Stomach (tissue), 9 donors: ENCODE data around the gene SGF29. TPM values are rescaled to one million over a fixed set of nuclear protein-coding genes. Genes with fewer than 3 reads are reported as not detected.
"Not testable (repeated sequence)": the region's sequence is repeated elsewhere in the genome, so short reads cannot be mapped to it uniquely, and the experiment has no call there.

Experiments
- DNase-seq, 2 donors: peaks; one replicate each; pipeline versions ENCODE4 v3.0.0 to v3.0.0-alpha.2; 2013 to 2019
- H3K27ac ChIP-seq, 5 donors: fragments of 200-600 bp in 4 of 5; sonication (generic) in 4 of 5; one replicate each; pipeline ENCODE4 v1.5.1; 2013 to 2019; ENCODE audit warnings: mild to moderate bottlenecking in 1 of 5, moderate library complexity in 1 of 5
- H3K27me3 ChIP-seq, 3 donors: fragments of 200-600 bp; sonication (generic); one replicate each; pipeline ENCODE4 v1.5.1; 2017 to 2019; ENCODE audit warnings: mixed run types in 1 of 3
- H3K36me3 ChIP-seq, 4 donors: fragments of 200-600 bp; sonication (generic); 1 replicate in 3 of 4; 2 replicates in 1 of 4; pipeline ENCODE4 v1.5.1; 2016 to 2019
- H3K4me1 ChIP-seq, 4 donors: fragments of 200-600 bp; sonication (generic); one replicate each; pipeline ENCODE4 v1.5.1; 2016 to 2019
- H3K4me3 ChIP-seq, 4 donors: fragments of 200-600 bp; sonication (generic) in 3 of 4; one replicate each; pipeline ENCODE4 v1.5.1; 2016 to 2019; ENCODE audit warnings: mild to moderate bottlenecking in 1 of 4
- H3K9me3 ChIP-seq, 4 donors: fragments of 200-600 bp; sonication (generic); one replicate each; pipeline ENCODE4 v1.5.1; 2016 to 2019
- CTCF ChIP-seq, 7 experiments: fragments of 450-650 bp in 4 of 7; fragments of 200-600 bp in 3 of 7; sonication (generic) in 3 of 7; IDR thresholded peaks; one replicate each; pipeline ENCODE4 v1.5.1; 2016 to 2019; ENCODE audit warnings: antibody characterized with exemption in 7 of 7, control low read depth in 2 of 7, mild to moderate bottlenecking in 1 of 7
- POLR2A ChIP-seq, 4 donors: fragments of 450-650 bp; IDR thresholded peaks; one replicate each; pipeline ENCODE4 v1.6.1; 2016; ENCODE audit warnings: antibody characterized with exemption in 4 of 4, control low read depth in 2 of 4, mild to moderate bottlenecking in 1 of 4, moderate library complexity in 1 of 4
- POLR2AphosphoS5 ChIP-seq, 3 donors: sonication (generic); formaldehyde crosslinking; IDR thresholded peaks; one replicate each; pipeline ENCODE4 v1.6.1; 2016; ENCODE audit warnings: antibody characterized with exemption in 3 of 3
- WGBS, 5 donors: extraction: QIAGEN DNeasy Blood & Tissue Kit in 3 of 5; methylation state at CpG; one replicate each; pipeline versions ENCODE4 v1.1.5 to v1.1.7; 2013 to 2018; 5-methylcytosine and 5-hydroxymethylcytosine counted together
- intact Hi-C: fragments of 100-400 bp; cut with DNase I; formaldehyde crosslinking; loops from one replicate; pipeline ENCODE4 v1.15.1; 2023; ENCODE audit warnings: low total_unique reads
- polyA plus RNA-seq, 3 donors: library from polyadenylated mRNA; stranded (reverse); fragments of 200-250 nt; gene quantifications; one replicate each; pipeline ENCODE4 v1.2.3, GENCODE V29; 2013
- total RNA-seq, 5 donors: library from RNA; depleted of rRNA; stranded (reverse); fragments of >200 nt; gene quantifications; one replicate each; pipeline versions ENCODE4 v1.1.0 to v1.2.3, GENCODE V29; 2014 to 2016
- donor health status: healthy with polysubstance abuse.
- donor health status: Bipolar disorder and iron deficiency.
- donor health status: healthy.

SGF29 gene
- total and polyA plus RNA-seq, 8 donors = 4.3 to 115 (median 33.0) TPM

GRCh38 chr16:28623172-28623711 lies 69.5 kb downstream of the SGF29 start:
- TF ChIP-seq POLR2AphosphoS5 (IDR thresholded peaks at IDR 0.05) (peak in 1 of 3 donors; percentile 50), POLR2A (IDR thresholded peaks at IDR 0.05) (peak in 1 of 4 donors; percentile 27), CTCF (IDR thresholded peaks at IDR 0.05) (no peak)
- peaks cover 0 to 5% (median 0%) of the 10 kb centered on the region in 3 donors for H3K27me3 ChIP-seq
- H3K4me3 ChIP-seq = peak overlapping the region; percentile 45 to 63 (median 59)
- peak; percentile 77 to 82 for DNase-seq
- WGBS, 5 donors = 0 to 24% (median 1%) methylated on average over 38 to 68 of the region's 68 CpGs
- H3K9me3 ChIP-seq = no peaks in the 10 kb centered on the region
- intact Hi-C loops = no loop called here
- H3K4me1 ChIP-seq = peaks cover 6 to 26% (median 24%) of the 10 kb centered on the region in 4 donors
- H3K27ac ChIP-seq = peak overlapping the region in 4 of 5 donors; percentile 5 to 76 (median 62)
- peaks cover 0 to 11% (median 2%) of the 10 kb centered on the region in 4 donors for H3K36me3 ChIP-seq

GRCh38 chr16:28630905-28631304 lies 77.2 kb downstream of the SGF29 start:
- H3K4me3 ChIP-seq, H3K27ac ChIP-seq, H3K4me1 ChIP-seq, H3K27me3 ChIP-seq, DNase-seq, intact Hi-C loops, H3K9me3 ChIP-seq, H3K36me3 ChIP-seq: not testable (repeated sequence)
- 30 to 81% (median 48%) methylated on average over 3 to 5 of the region's 5 CpGs for WGBS, 5 donors

- H3K4me3 ChIP-seq, H3K27ac ChIP-seq, intact Hi-C loops, H3K36me3 ChIP-seq, DNase-seq, H3K27me3 ChIP-seq, H3K4me1 ChIP-seq, H3K9me3 ChIP-seq: not testable (repeated sequence)
- WGBS, 5 donors = 43 to 61% (median 50%) methylated on average over 5 of the region's 5 CpGs
Observed at GRCh38 chr16:28636093-28636823, 82.5 kb downstream of the SGF29 start.

- H3K27me3 ChIP-seq, H3K9me3 ChIP-seq, H3K27ac ChIP-seq, H3K4me1 ChIP-seq, H3K4me3 ChIP-seq, intact Hi-C loops, H3K36me3 ChIP-seq, DNase-seq: not testable (repeated sequence)
- WGBS, 5 donors = 86 to 88% methylated on average over 1 of the region's 1 CpG; no CpG with 5 or more reads in 3 of the 5 donors
Observed at GRCh38 chr16:28637765-28638164, 84.0 kb downstream of the SGF29 start, which contains the start of gene NPIPB8. NPIPB8 (plus strand) TSS chr16:28638065; CDS start chr16:28638361, 296 bp downstream.

- H3K36me3 ChIP-seq, H3K4me3 ChIP-seq, H3K9me3 ChIP-seq, DNase-seq, H3K27ac ChIP-seq, intact Hi-C loops, H3K27me3 ChIP-seq, H3K4me1 ChIP-seq: not testable (repeated sequence)
- WGBS, 5 donors = 61 to 93% (median 80%) methylated on average over 3 to 4 of the region's 5 CpGs; no CpG with 5 or more reads in 1 of the 5 donors
Observed at GRCh38 chr16:28638359-28638758, 84.6 kb downstream of the SGF29 start.

GRCh38 chr16:28639959-28640358 lies 86.2 kb downstream of the SGF29 start:
- H3K36me3 ChIP-seq, H3K27me3 ChIP-seq, H3K27ac ChIP-seq, H3K4me3 ChIP-seq, H3K4me1 ChIP-seq, intact Hi-C loops, DNase-seq, H3K9me3 ChIP-seq: not testable (repeated sequence)
- 55 to 84% (median 61%) methylated on average over 2 of the region's 2 CpGs for WGBS, 5 donors

Other genes starting within 250 kb of the SGF29 start
- gene NPIPB6, start 190.4 kb upstream of the SGF29 start, total RNA-seq = 1 to 10 TPM in 2 of 5 donors, not detected in 3; 2.3 to 6.8 TPM
- gene NPIPB6, start 190.4 kb upstream of the SGF29 start, polyA plus RNA-seq = 1 to 10 TPM in 1 of 3 donors, not detected in 2; 1.8 TPM
- 100 to 1,000 TPM in 3 of 5 donors, 10 to 100 TPM in 2; 96.0 to 227 (median 110) TPM for gene EIF3CL, start 150.1 kb upstream of the SGF29 start, total RNA-seq
- gene EIF3CL, start 150.1 kb upstream of the SGF29 start, polyA plus RNA-seq = 100 to 1,000 TPM in 1 of 3 donors, 10 to 100 TPM in 2; 63.4 to 101 (median 77.1) TPM
- gene NPIPB7, start 81.6 kb upstream of the SGF29 start, total RNA-seq = not detected
- gene NPIPB7, start 81.6 kb upstream of the SGF29 start, polyA plus RNA-seq = under 1 TPM in 1 of 3 donors, not detected in 2; 0.28 TPM
- gene CLN3, start 61.8 kb upstream of the SGF29 start, total RNA-seq = 10 to 100 TPM; 10.5 to 55.6 (median 22.8) TPM
- gene CLN3, start 61.8 kb upstream of the SGF29 start, polyA plus RNA-seq = 10 to 100 TPM in 2 of 3 donors, 1 to 10 TPM in 1; 6.6 to 25.0 (median 10.8) TPM
- gene APOBR, start 59.3 kb upstream of the SGF29 start, total RNA-seq = 10 to 100 TPM in 1 of 5 donors, 1 to 10 TPM in 2, not detected in 2; 1.1 to 86.9 (median 1.2) TPM
- gene APOBR, start 59.3 kb upstream of the SGF29 start, polyA plus RNA-seq = 1 to 10 TPM in 1 of 3 donors, under 1 TPM in 2; 0.83 to 1.5 (median 0.92) TPM
- gene IL27, start 47.1 kb upstream of the SGF29 start, total RNA-seq = not detected
- gene IL27, start 47.1 kb upstream of the SGF29 start, polyA plus RNA-seq = under 1 TPM in 1 of 3 donors, not detected in 2; 0.20 TPM
- gene NUPR1, start 14.9 kb upstream of the SGF29 start, total RNA-seq = 100 to 1,000 TPM in 1 of 5 donors, 10 to 100 TPM in 3, 1 to 10 TPM in 1; 4.2 to 251 (median 14.0) TPM
- 100 to 1,000 TPM; 123 to 239 (median 126) TPM for gene NUPR1, start 14.9 kb upstream of the SGF29 start, polyA plus RNA-seq
- under 1 TPM in 3 of 5 donors, not detected in 2; 0.18 to 0.87 (median 0.43) TPM for gene SULT1A2, start 43.1 kb downstream of the SGF29 start, total RNA-seq
- 1 to 10 TPM; 1.1 to 2.4 (median 1.5) TPM for gene SULT1A2, start 43.1 kb downstream of the SGF29 start, polyA plus RNA-seq
- gene SULT1A1, start 56.1 kb downstream of the SGF29 start, total RNA-seq = 10 to 100 TPM in 4 of 5 donors, 1 to 10 TPM in 1; 6.2 to 99.8 (median 66.9) TPM
- gene SULT1A1, start 56.1 kb downstream of the SGF29 start, polyA plus RNA-seq = 10 to 100 TPM; 27.7 to 74.8 (median 34.4) TPM
- gene NPIPB8, start 84.1 kb downstream of the SGF29 start, total RNA-seq = 1 to 10 TPM in 1 of 5 donors, not detected in 4; 1.0 TPM
- under 1 TPM in 1 of 3 donors, not detected in 2; 0.08 TPM for gene NPIPB8, start 84.1 kb downstream of the SGF29 start, polyA plus RNA-seq
- gene EIF3C, start 157.5 kb downstream of the SGF29 start, total RNA-seq = 100 to 1,000 TPM; 147 to 878 (median 271) TPM
- 1,000 to 10,000 TPM in 1 of 3 donors, 100 to 1,000 TPM in 2; 590 to 1,037 (median 927) TPM for gene EIF3C, start 157.5 kb downstream of the SGF29 start, polyA plus RNA-seq
- 10 to 100 TPM in 2 of 5 donors, 1 to 10 TPM in 2, not detected in 1; 7.1 to 24.3 (median 10.1) TPM for gene NPIPB9, start 197.9 kb downstream of the SGF29 start, total RNA-seq
- under 1 TPM in 1 of 3 donors, not detected in 2; 0.40 TPM for gene NPIPB9, start 197.9 kb downstream of the SGF29 start, polyA plus RNA-seq